ENCODE measurements around the gene ATXN1. TPM values are rescaled to one million over a fixed set of nuclear protein-coding genes. Genes with fewer than 3 reads are reported as not detected.

ATXN1 gene
- total RNA-seq: 66.1 TPM

DNA sequence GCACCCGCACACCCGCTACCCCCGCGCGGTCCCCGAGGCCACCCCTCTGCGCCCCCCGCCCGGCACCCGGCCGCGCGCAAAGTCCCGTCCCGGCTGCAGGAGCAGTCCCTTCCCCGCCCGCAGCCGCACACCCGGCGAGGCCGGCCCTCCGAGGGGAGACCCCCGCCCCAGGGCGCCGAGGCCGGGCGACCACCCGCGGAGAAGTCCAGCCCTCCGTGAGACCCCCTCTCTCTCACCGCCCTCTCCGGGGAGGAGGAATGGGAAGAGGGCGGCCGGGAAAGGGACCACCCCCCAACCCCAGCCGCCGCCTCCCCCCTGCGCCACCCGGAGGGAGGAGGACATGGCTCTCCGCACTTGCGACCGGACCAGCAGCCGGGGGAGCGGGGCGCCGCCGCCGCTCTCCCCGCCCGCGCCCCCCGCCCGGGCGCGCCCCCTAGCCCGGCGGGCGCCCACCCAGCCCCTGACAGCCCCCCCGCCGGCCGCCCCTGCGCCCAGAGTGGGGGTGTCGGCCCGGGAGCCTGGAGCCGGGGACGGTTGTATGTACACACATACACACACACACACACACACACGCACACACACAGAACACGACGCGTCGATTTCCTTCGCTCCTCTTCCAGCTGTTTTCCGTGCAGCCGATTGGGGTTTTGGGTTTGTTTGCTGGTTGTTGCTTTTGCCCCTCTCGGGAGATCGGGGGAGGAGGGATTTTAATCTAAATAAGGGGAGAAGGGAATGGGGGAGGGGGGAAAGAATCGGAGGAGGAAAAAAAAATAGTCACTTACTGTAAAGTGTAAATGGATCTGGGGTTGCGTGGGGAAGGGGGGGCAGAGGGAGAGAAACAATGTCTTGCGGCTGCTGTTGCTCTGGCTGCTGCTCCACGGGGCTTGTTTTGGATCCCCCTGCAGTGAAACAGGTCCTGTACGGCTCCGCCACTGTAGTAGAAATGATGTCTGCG, at the start of gene ATXN1:
Gene ATXN1 (minus strand): TSS at position 945 of the 955 bp plus-strand sequence.

